ENCODE data around the gene HSD11B1.
A peak's percentile ranks its signal among the peaks of the same experiment; 100 is the strongest.

Gene HSD11B1

DNA sequence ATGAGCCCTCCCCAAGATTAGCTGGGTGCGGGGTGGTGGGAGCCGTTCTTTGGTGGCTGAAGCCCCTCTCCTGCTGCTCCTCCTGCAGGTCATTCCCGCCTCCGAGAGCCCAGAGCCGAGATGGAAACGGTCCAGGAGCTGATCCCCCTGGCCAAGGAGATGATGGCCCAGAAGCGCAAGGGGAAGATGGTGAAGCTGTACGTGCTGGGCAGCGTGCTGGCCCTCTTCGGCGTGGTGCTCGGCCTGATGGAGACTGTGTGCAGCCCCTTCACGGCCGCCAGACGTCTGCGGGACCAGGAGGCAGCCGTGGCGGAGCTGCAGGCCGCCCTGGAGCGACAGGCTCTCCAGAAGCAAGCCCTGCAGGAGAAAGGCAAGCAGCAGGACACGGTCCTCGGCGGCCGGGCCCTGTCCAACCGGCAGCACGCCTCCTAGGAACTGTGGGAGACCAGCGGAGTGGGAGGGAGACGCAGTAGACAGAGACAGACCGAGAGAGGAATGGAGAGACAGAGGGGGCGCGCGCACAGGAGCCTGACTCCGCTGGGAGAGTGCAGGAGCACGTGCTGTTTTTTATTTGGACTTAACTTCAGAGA is 29.0 kb upstream of the HSD11B1 start:
- peak overlapping the region; percentile 55 for H3K4me3 ChIP-seq (ENCODE audit: low read depth, low read length)
- TF ChIP-seq, protein P1, sequence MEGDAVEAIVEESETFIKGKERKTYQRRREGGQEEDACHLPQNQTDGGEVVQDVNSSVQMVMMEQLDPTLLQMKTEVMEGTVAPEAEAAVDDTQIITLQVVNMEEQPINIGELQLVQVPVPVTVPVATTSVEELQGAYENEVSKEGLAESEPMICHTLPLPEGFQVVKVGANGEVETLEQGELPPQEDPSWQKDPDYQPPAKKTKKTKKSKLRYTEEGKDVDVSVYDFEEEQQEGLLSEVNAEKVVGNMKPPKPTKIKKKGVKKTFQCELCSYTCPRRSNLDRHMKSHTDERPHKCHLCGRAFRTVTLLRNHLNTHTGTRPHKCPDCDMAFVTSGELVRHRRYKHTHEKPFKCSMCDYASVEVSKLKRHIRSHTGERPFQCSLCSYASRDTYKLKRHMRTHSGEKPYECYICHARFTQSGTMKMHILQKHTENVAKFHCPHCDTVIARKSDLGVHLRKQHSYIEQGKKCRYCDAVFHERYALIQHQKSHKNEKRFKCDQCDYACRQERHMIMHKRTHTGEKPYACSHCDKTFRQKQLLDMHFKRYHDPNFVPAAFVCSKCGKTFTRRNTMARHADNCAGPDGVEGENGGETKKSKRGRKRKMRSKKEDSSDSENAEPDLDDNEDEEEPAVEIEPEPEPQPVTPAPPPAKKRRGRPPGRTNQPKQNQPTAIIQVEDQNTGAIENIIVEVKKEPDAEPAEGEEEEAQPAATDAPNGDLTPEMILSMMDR (IDR thresholded peaks at IDR 0.05; ENCODE audit: low read depth, low read length): no peak

DNA sequence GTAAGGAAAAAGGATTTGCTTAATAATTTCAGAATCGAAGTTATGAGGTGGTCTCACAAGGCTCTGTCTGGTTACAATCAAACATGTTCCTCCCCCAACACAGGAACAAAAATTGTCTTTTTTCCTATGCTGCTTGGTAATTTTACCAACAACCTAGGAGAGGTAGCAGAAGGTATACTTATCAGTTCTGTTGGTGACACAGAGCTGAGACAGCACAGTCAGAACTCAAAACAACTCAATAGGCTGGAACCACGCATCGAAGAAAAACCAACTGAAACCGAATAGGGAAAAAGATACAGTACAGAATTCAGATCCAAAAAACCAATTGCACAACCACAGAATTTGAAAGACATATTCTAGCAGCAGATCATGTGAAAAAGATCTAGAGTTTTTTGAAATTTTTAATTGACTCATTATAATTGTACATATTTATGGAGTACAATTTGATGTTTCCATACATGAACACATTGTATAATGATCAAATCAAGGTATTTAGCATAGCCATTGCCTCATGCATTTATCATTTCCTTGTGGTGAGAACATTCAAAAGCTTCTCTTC is 25.6 kb upstream of the HSD11B1 start:
- no peak overlapping the region for H3K4me3 ChIP-seq (ENCODE audit: low read depth, low read length)
- TF ChIP-seq, protein P1 (IDR thresholded peaks at IDR 0.05; ENCODE audit: low read depth, low read length): no peak

DNA sequence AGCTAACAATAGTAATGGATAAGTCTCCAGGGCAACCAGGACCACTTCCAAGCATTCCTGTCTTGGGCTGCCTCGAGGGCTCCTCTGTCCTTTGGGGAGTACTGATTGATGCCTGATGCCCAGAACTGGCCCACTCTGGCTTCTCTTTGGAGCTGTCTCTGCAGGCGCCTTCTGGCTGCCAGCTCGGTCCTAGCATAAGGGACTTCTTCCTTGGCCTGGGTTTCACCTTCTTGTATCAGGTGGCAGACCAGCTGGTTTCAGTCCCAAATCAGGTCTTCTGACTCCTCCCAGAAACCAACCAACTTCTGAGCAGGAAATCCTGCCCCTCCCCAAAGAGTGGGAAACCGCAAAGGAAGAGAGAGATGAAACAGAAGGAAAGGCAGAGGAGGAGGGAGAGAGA is 18.8 kb upstream of the HSD11B1 start:
- TF ChIP-seq, protein P1 (IDR thresholded peaks at IDR 0.05; ENCODE audit: low read depth, low read length): no peak

DNA sequence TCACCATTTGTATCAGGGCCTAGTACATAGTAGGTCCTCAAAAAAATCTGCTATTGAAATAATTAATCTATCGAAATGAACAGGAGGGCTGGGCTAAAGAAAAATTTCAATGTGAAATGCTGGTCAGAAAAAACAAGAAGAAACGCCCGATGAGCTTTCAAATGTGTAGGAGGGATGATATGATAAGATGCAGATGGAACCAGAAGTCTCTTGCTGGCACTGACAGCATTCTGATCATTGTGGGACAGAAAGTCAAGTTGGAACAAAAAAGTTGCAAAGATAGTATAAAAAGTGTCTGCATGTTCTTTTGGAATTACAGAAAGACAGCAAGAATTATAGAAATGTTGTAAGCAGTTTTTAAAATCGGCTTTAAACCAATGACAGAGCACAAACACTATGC is 18.3 kb upstream of the HSD11B1 start:
- TF ChIP-seq, protein P1 (IDR thresholded peaks at IDR 0.05; ENCODE audit: low read depth, low read length): no peak
- H3K4me3 ChIP-seq (ENCODE audit: low read depth, low read length): no peak overlapping the region

More for the DNA sequence above, 18.8 kb upstream of the HSD11B1 start:
- no peak overlapping the region for H3K4me3 ChIP-seq (ENCODE audit: low read depth, low read length)

DNA sequence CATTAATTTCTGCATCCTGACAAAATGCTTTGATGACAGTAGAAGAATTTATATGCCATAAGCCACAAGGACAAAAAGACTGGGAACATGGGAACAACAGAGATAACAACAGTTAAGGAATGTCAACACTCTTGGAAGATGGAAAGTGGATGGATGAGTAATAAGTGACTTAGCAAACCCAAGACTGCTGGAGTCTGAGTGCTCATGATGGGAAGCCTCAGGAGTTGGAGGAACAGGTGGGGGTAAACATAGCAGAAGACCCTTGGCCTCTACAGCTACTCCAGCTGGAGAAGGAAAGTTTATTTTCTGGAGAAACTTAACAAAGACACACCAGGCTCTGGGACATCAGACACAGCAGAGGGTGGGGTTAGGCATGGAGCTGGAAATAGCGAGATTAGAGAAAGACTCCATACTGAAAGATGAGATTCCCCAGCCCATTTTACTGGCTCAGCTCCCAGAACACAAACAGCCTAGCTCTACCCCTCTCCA is 15.9 kb upstream of the HSD11B1 start:
- no peak overlapping the region for H3K4me3 ChIP-seq (ENCODE audit: low read depth, low read length)
- TF ChIP-seq, protein P1 (IDR thresholded peaks at IDR 0.05; ENCODE audit: low read depth, low read length): no peak

DNA sequence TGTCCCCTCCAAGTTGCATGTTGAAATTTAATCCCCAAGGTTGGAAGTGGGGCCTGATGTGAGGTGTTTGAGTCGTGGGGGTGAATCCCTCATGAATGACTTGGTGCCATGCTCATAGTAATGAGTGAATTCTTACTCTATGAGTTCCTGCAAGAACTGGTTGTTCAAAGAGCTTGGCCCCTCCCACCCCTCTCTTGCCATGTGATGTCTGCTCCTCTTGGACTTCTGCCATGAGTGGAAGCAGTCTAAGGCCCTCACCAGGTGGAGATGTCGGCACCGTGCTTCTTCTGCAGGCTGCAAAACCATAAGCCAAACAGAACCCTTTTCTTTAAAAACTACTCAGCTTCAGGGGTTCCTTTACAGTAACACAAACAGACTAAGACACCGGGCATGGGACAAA is 15.2 kb upstream of the HSD11B1 start:
- TF ChIP-seq, protein P1 (IDR thresholded peaks at IDR 0.05; ENCODE audit: low read depth, low read length): no peak

DNA sequence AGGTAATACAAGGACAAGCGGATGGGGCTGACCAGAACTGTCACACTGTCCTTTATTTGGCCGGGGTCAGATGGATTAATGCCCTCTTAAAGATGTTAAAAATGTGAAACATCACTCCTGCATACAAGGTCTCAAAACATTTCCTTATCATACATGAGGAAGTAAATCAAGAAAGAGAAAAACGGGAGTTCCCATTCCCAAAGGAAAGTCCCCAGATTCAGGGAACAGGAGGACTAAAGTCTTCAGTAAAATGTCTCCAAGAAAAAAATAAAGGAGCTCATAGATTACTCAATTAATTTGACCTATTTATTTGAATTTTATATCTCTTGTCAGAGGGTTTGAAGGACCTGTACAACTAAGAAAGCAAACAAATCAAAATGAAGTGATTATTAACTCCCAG is 13.4 kb upstream of the HSD11B1 start:
- TF ChIP-seq, protein P1 (IDR thresholded peaks at IDR 0.05; ENCODE audit: low read depth, low read length): no peak
- no peak overlapping the region for H3K4me3 ChIP-seq (ENCODE audit: low read depth, low read length)

More for the DNA sequence above, 15.2 kb upstream of the HSD11B1 start:
- no peak overlapping the region for H3K4me3 ChIP-seq (ENCODE audit: low read depth, low read length)

Data from WI38 (cell line).